ENCODE results near the gene NR1I2. TPM values are rescaled to one million over a fixed set of nuclear protein-coding genes. Genes with fewer than 3 reads are reported as not detected.

Gene NR1I2
- polyA plus RNA-seq (2013, experiment 1 of 2; ENCODE audit: insufficient read length) = not detected
- polyA plus RNA-seq (2013, experiment 2 of 2; ENCODE audit: insufficient read length) = not detected

DNA sequence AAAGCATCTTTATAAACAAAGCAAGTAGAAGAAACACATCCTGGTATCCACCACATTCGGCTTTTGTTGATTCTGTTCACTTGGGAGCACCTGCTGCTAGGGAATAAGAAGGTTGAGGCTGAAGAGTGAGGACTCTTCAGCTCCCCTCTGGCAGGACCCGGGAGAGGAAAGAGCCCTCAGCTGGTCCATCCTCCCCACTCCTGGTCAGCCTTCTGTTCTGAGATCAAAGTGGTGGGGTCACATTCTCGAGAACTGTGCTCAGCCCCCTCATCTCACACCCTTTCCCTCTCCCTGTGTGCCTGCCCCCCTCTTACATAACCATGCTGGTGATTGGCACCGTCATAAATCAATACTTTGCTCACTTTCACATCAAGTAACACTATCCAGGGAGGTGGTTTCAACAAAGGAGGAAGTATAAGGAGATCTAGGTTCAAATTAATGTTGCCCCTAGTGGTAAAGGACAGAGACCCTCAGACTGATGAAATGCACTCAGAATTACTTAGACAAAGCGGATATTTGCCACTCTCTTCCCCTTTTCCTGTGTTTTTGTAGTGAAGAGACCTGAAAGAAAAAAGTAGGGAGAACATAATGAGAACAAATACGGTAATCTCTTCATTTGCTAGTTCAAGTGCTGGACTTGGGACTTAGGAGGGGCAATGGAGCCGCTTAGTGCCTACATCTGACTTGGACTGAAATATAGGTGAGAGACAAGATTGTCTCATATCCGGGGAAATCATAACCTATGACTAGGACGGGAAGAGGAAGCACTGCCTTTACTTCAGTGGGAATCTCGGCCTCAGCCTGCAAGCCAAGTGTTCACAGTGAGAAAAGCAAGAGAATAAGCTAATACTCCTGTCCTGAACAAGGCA is at the start of gene NR1I2:
Gene NR1I2 (plus strand): TSS at position 772 of the 869 bp plus-strand sequence.
- DNase-seq = no peak

DNA sequence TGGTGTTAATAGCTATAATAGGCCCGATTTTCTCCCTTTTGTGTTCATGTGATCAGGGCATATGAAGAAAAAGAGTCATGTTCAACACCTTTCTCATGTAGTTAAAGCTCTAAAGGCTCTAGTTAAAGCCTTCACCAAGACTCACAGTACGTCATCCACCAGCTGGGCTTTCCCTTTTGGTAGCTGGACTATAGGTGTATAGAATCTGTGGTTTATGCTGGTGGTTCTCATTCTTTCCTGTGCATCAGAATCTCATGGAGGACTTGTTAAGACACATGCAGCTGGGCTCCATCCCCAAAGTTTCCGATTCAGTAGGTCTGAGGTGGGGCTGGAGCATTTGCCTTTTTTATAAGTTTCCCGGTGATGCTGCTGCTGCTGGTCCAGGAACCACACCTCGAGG is 48.1 kb upstream of the NR1I2 start:
- DNase-seq = no peak

DNA sequence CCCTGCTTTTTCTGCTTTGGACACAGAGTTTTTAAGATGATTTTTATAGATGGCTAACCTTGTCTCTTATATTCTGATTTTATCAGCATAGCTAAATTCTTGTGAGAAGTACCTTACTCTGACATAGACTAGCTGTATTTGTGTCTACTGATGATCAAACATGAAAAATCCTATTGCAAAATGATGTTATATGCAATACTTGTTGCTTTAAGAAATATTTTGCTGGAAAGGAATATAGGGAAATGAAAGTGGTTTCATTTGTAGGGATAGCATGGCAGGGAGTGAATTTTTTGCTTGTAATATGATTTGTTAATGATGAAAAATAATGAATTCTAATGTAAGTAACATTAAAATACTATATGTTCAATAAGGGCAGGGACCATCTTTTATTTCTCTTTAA is 43.2 kb upstream of the NR1I2 start:
- DNase-seq = no peak

DNA sequence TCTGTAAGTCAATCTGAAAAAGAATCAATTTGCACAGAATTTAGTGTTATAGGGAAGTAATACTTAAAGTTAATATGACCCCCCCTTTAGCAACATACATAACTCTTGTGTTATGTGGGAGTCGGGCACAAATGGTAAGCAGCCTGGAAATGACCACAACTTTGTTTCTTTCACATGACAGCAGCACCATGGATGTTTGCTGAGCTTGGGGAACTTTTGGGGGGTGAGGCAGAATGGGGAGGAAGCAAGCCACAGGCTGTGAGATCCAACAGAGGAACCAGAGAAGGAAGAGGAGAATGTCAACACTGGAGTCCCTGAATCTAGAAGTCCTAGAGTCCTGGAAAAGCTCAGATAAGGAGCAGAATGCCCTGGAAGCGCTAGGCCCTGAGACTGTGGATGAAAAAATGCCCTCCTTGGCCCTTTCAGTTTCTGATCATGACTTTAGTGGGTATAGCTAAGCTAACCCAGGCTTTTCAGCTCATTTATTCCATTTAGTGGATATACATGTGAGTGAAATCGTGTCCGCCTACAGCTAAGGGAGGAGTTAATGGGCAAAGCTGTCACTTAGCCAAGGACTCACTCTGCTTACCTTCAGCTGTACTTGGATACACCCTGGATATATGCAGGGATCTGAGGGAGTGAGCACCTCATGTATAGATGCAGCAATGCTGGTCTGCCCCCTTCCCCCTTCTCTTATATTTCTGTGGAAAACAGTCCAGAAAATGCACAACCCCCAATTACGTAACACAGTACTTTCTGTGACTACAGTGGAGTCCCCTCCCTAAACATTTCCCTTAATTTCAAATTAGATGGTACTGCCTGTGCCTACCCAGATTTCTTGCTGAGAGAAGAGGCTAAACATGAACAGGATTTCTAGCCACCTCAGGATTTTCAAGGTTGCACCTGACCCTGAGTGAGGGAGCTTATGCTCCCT is 40.0 kb upstream of the NR1I2 start:
- DNase-seq = no peak

DNA sequence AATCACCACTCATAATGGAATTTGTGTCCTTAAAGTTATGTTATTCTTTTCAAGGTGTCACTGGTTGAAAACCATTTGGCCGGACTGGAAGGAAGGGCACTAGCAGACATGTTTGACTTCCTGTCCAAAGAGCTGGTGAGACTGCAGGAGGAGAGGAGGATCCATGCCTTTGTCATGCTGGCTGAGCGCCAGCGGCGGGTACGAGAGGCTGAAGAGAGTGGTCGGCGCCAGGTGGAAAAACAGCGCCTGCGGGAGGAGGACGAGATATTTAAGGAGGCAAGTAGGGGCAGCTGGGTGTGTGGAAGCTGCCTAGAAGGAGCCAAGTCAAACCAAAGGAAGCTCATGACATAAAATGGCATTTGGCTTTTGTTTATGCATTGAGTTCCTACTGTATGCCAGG is 38.0 kb upstream of the NR1I2 start:
- DNase-seq = no peak

DNA sequence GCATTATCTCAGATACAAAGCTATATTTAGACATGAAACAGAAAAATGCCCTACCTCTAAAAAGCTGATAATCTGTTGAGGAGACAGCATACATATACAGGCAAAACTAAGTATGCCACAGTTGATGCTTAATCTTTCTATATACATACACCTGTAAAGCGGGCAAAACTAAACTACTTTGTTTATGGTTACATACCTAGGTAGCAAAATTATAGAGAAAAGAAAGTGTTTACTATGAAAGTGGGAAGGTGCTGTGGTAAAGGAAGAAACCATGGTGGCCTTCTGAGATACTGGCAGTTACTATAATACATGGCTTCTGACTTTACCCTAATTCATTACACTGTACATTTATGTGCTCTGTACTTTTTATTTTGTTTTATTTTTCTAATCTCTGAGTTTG is 36.0 kb upstream of the NR1I2 start:
- DNase-seq = no peak

DNA sequence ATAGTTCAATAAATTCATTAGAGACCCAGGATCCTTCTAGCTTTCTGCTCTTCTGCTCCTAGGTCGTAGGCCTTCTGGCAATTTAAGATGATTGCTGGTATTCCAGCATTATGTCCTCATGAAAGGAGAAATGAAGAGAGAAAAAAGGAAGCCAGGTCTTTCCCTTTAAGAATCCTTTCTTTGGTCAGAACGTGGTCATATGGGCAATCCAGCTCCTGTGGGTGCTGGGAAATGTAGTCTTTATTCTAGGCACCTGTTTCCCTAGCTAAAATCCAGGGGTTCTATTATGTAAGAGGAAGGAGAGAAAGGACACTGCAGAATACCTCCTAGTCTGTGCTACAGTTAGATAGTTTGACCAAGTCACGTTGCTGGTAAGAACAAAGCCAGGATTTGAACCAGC is 35.5 kb upstream of the NR1I2 start:
- DNase-seq = no peak

DNA sequence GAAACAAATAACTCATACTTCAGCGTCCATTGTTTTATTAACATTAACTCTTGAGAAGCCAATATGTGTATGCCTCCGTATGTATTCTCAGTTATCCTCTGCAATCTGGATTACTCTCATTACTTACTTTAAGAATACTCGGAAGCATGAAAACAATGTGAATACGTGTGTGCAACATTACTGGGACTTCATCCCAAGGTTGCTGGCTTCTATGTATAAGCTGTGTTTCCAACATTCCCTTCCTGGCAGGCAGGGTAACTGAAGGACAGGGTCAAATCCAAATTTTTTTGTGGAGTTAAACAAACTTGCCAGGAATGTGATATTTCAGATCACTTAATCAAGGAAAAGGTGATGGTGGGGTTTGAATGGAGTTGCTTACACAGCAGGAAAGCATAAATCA is 34.5 kb upstream of the NR1I2 start:
- DNase-seq = no peak

DNA sequence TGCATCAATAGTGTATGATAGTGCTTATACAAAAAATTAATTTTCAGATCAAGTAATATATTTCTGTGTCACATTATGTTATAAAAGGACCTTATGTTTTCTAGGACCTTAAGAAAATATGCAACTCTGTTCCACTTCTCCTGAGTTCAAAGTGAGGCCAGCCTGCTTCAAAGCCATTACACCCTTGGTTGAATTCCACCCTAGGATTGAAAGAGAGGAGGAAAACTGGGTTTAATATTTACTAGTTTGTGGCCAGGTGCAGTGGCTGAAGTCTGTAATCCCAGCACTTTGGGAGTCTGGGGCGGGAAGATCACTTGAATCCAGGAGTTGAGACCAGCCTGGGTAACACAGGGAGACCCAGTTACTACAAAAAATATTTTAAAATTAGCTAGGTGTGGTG is 32.9 kb upstream of the NR1I2 start:
- DNase-seq = no peak

DNA sequence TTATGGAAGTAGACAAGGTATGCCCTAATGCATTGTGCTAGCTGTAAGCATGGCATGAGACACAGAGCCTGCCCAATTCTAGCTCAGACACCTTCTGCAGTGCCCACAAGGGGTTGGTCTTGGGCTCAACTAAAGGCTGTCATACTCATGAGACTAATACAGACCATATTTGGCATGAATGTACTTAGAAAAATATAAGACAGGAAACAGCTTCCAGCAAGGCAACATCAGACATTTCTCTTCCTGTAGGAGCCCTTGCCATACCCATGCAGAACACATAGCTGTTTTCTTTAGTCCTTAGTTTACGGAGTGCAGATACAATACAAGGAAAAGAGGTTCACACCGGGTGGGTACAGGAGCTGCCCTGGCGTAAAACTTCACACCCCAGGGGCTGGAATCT is 30.5 kb upstream of the NR1I2 start:
- peak; percentile 64 for DNase-seq

DNA sequence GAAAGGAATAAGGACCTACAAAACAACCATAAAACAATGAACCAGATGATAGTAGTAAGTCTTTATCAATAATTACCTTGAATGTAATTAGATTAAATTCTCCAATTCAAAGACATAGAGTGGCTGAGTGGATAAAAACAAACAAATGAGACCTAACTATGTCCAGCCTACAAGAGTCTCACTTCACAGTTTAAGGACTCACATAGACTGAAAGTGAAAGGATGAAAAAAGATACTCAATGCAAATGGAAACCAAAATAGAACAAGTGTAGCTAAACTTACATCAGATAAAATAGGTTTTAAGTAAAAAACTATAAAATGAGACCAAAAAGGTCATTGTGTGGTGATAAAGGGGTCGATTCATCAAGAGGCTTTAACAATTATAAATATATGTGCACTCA is 21.9 kb upstream of the NR1I2 start:
- no peak for DNase-seq

DNA sequence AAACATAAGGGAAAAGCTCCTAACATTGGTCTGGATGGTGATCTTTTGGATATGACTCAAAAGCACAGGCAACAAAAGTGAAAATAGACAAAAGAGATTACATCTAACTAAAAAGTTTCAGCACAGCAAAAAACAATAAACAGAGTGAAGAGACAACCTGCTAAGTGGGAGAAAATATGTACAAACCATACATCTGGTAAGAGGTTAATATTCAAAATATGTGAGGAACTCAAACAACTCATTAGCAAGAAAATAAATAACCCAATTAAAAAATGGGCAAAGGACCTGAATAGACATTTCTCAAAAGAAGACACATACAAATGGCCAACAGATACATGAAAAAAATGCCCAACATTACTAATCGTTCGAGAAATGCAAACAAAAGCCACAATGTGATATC is 19.0 kb upstream of the NR1I2 start:
- no peak for DNase-seq

DNA sequence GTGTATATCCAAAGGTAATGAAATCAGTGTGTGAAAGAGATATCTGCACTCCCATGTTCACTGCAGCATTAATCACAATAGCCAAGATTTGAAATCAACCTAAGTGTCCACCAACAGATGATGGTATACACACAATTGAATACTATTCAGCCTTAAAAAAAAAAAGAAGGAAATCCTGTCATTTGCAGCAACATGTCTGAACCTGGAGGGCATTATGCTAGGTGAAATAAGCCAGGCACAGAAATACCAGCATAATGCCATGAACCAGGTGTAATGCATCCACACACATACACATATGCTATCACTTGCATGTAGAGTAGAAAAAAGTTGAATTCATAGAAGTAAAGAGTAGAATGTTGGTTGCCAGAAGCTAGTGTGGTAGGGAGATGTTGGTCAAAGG is 18.4 kb upstream of the NR1I2 start:
- DNase-seq = no peak

DNA sequence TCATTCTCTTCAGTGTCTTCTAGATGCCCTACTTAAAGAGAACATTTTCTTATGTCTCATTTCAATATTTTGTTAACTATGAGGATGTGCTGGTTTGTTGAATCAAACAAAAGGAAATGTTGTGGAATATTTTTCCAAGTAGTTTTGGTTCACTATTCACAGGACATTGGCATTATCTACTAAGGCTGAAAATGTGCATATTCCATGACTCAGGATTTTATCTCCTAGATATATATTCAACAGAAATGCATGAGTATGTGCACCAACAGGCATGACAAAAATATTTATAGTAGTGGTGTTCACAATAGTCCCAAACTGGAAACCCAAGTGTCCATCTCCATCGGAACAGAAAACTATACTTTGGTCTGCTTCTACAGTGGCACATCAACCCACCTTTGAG is 16.7 kb upstream of the NR1I2 start:
- peak; percentile 71 for DNase-seq

DNA sequence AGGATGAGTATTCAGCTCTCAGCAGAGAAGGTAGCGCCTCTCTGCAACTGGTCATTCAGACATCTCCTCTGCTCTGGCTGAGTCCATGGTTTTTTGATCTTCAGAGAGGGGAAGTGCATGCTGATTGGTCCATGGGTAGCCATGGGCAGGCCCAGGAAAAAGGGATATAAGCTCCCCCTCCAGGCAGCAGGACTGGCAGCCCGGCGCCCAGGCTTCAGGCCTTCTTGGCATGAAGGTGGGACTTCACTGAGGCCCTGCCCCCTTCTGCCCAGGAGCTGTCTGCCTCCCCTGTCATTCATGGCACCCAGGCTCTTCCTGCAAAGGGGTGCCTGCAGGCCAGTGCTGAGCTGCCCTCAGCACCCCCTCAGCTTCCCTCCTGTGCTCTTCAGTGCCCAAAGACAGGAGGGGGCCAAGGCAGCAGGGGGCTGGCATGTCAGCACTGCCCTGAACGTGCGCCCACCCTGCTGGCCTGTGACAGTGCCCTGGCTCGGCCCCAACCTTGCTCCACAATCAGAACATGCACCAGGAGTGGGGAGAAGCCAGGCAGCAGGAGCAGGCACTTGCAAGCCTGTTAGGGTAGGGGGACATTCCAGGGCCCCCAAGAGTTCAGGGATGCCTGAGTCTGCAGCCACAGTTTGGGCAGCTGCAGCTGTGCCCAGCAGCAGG is 13.8 kb upstream of the NR1I2 start:
- DNase-seq = no peak

DNA sequence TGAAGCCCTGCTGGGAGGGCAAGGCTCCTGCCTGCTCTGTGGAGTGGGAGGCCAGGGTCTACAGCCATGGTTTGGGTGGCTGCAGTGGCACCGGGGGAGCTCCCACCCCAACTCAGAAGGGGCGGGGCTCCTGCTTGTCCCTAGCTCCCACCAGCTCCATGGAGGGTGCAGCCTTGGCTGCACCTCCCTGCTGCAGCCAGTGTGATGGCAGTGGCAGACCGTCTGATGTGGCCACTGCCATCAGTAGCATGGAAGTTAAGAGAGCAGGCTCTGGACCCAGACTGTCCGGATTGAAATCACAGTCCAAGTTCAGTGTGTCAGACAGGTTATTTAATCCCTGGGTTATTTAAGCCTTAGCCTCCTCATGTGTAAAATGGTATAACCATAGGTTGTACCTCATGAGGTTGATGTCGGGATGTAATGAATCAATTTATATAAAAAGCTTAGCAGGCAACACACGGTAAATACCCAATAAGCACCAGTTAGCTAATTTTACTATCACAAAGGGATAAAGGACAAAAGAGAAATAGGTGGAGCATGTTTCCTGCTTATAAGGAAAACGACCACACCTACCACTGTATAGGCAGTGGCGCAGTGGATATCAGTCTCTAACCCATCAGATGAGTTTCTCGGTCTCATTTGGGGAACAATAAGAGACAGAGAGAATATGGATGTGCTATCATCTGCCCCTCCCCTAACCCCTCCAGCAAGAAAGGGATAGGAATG is 13.1 kb upstream of the NR1I2 start:
- no peak for DNase-seq

DNA sequence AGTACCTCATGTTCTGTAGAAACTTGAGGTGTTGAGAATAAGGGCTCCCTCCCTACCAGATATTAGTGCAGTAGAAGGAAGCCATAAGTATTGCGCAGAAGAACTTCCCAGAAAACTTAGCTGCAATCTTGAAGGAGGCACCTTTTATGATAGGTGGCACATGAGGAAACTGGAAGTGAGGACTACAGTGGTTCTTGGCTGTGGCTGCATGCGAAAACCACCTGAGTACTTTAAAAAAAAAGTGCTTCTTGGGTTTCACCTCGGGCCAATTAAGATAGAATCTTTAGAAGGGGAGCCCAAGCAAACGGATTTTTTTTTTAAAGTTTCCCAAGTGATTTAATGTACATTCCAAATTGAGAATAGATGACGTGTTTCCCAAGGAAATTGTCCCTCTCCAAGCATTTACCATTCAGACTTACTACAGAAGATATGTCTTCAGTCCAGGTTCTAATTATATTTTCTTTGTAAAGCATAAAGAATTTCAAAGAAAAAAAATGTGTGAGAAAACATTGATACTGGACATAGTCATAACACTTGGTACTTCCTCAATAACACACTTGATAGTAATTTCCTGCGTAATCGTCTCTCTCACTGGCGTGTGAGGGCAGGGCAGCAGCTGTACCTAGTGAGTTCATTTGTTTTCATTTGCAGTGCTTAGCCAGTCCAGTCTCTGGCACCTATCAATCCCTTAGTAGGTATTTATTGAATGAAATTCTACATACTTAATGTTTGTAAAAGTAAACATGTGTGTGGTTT is 12.3 kb upstream of the NR1I2 start:
- peak; percentile 98 for DNase-seq

DNA sequence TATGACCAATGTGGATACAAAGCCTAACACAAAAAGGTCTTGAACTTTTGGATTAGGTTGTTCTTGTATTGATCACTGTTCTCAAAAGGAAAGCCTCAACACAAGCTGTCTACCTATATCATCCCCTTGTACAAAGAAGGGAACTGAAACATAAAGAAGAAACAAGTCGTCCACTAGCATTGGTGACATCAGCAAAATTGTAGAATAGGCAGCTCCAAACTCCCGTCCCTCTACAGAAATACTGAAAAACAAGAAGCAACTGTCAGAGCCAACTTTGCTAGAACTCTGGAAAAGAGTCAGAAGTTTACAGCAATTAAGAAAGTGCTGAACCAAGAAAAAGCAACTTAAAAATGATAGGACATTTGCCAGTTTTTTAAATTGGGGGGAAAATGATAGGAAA is 7.5 kb upstream of the NR1I2 start:
- no peak for DNase-seq

DNA sequence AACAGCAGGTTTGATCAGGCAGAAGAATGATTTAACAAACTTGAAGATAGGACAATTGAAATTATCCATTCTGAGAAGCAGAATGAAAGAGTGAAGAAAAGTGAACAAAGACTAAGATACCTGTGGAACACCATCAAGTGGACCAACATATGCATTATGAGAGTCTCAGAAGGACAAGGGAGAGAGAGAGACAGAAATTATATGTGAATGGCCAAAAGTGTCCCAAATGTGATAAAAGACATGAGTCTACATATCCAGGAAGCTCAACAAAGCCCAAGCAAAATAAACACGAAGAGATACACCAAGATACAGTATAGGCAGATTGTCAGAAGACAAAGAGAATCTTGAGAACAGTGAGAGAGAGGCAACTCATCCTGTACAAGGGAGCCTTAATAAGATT is 5.6 kb upstream of the NR1I2 start:
- DNase-seq = no peak

DNA sequence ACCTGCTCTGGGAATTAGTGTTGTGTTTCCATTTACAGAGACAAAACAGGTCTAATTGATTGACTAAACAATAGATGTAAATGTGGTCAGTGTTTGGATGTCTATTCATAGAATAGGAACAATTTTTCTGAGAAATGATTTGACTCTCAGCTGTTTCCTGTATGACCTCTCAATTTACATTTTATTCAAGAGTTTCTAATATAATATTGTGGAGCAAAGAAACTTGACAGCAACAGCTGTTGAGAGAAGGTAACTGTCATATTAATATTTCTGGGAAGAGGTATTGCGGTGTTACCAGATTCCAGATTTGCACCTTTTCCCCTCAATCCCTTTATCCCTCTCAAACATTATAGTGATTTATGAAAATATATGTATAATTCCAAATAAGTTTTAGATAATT is 3.7 kb upstream of the NR1I2 start:
- no peak for DNase-seq

DNA sequence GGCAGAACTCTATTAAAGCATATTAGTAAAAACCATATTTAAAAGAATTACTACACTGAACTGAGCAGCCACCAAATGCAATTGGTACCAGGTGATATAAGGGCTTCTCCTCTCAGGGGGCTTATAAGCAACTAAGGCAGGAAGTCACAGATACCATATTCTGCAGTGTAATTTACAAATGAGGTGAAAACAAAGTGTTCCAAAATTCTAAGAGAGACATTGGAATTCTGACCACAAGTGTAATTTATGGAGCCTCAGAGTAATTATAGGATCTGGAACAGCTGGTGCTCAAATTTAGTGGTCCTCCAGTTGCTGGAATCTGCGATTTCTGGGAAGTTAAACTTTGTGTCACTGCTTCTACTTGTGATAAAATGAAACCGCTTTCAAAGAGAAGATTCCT is 3.1 kb upstream of the NR1I2 start:
- DNase-seq = no peak
